DMS114 treated with DMSO at 0.1 percent for 48 hours (cell line): ENCODE results near the gene TMEM161B.
"Not testable (repeated sequence)": the region's sequence is repeated elsewhere in the genome, so short reads cannot be mapped to it uniquely, and the experiment has no call there.

Source experiments
- DNase-seq: peaks from one replicate; lab custom pipeline; 2025; ENCODE audit not compliant: unreplicated experiment; lab: John Stamatoyannopoulos, UW

Gene TMEM161B

GRCh38 chr5:88188458-88189132, 80.0 kb downstream of the TMEM161B start:
- DNase-seq: no peak

DNA sequence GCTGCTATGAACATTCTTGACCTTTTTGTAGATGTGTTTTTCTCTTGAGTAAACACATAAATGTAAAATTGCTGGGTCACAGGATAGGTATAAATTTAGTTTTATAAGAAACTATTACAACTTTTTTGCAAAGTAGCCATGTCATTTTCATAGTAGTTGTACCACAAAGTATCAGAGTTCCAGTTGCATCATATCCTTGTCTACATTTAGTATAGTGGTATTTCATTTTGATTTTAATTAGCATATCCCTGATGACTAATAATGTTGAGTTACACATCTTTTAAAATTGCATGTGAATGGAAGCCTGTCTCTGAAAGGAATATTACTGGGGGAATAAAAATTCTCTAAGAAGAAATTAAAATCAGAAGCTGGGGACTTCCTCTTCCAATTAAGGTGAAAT, 85.4 kb downstream of the TMEM161B start:
- no peak for DNase-seq

DNA sequence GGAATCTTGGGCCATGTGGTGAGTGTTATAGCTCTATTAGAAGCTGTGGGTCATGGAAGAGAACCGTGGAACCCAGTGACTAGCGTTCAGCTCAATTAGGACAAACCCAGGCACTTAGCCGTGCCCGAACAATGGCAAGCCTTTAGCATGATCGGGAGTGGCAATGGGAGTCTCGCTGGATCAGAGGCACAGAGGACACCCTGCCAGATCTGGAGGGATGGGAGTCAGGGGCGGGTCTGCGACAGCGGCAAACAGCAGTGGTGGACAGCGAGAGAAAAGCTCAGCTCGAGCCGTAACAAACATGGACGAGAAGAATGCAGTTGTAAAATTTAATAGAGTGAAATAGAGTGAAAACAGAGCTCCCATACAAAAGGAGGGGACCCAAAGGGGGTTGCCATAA, 91.2 kb downstream of the TMEM161B start:
- DNase-seq: not testable (repeated sequence)

- no peak for DNase-seq
Measured at GRCh38 chr5:88172847-88173758, 95.5 kb downstream of the TMEM161B start.

GRCh38 chr5:88159591-88159990, 109.1 kb downstream of the TMEM161B start:
- DNase-seq: no peak

- no peak for DNase-seq
Measured at GRCh38 chr5:88158056-88158455, 110.6 kb downstream of the TMEM161B start.

GRCh38 chr5:88154891-88155290, 113.8 kb downstream of the TMEM161B start:
- DNase-seq: no peak

GRCh38 chr5:88150747-88151146, 117.9 kb downstream of the TMEM161B start:
- DNase-seq: no peak

GRCh38 chr5:88145611-88146467, 122.8 kb downstream of the TMEM161B start:
- DNase-seq: no peak

DNA sequence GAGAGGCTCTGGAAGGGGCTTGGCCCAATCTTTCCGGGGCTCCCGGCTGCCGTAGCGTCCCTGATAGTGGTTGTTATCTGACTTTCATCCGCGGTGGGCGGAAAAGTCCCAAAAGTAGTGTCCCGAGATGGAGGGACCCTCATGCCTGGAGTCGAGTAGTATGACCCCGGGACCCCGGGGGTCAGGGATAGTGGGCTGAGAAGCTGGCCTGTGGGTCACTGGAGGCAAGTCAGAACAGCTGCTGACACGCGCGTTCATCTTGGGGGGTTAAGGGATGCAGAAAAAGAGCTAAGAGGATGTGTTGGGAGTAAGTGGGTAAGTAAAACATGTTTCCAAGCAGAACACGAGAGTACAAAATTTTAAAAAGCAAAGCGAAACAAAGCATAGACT, 123.4 kb downstream of the TMEM161B start:
- no peak for DNase-seq
